ENCODE results near the gene ABCB8. TPM values are rescaled to one million over a fixed set of nuclear protein-coding genes. Genes with fewer than 3 reads are reported as not detected.

Gene ABCB8
- total and polyA plus RNA-seq, 2 of the 8 experiments (the other 6 are each of a cell fraction or from before 2014, with no cell fraction given) = 17.7 to 27.0 TPM

GRCh38 chr7:151060113-151060415, 31.8 kb downstream of the ABCB8 start:
- ChIA-PET CTCF (ENCODE audit: partially characterized antibody) (interaction anchor here (0.7 to 9.7 kb wide), 14 partner anchors 17 to 84 kb away, joined by 3 to 88 read pairs (median 4); partner anchors contain the start of gene ABCB8), POLR2A (ENCODE audit: partially characterized antibody) (interaction anchor here (0.8 to 2.0 kb wide), 8 partner anchors 9 to 51 kb away, joined by 3 to 15 read pairs (median 5); partner anchors contain the start of gene ABCB8)
- peaks cover 6% of the 10 kb centered on the region; the same call in 1 of the 2 replicates for H3K79me1 ChIP-seq (ENCODE audit: low read depth, low read length)
- WGBS, 2 experiments (ENCODE audit: extremely low coverage in 1 of 2, insufficient coverage in 1 of 2, insufficient read length in 1 of 2, insufficient replicate concordance in 2 of 2, low coverage in 1 of 2, low lambda C conversion rate in 2 of 2, missing lambda C conversion rate in 1 of 2) = 5% methylated on average over 16 of the region's 17 CpGs; no CpG with 5 or more reads in 1 of the 2 experiments
- peak overlapping the region; percentile 86 to 99 for H3K4me2 ChIP-seq (ENCODE audit: insufficient read depth in 1 of 2, low read depth in 2 of 2, low read length in 2 of 2)
- H2BK15ac ChIP-seq (ENCODE audit: low read length) = no peak overlapping the region
- peaks cover 9 to 42% (median 32%) of the 10 kb centered on the region in 4 experiments for H3K4me1 ChIP-seq (replicated peaks in 1 of 4; ENCODE audit: control insufficient read depth in 3 of 4, insufficient read depth in 4 of 4, low read length in 3 of 4)
- no peak overlapping the region for H4K91ac ChIP-seq (replicated peaks; ENCODE audit: insufficient read length, low read length)
- FAIRE-seq (no peak), DNase-seq (ENCODE audit: low read depth in 1 of 2, low spot score in 2 of 2) (no peak)
- 0 out of 2 replicates have a peak overlapping the region, but pooled peaks have one; percentile 80 for H2BK12ac ChIP-seq (ENCODE audit: low read depth, low read length)
- no peak overlapping the region for H2AFZ ChIP-seq (ENCODE audit: low read length)
- H3K36me3 ChIP-seq (ENCODE audit: control insufficient read depth in 2 of 4, insufficient read depth in 4 of 4, low read length in 3 of 4) = peaks cover 0 to 8% (median 6%) of the 10 kb centered on the region in 4 experiments; a peak in 4 of 8 replicates
- no peak overlapping the region for H2AK5ac ChIP-seq (ENCODE audit: low read depth, low read length)
- H3K79me2 ChIP-seq (ENCODE audit: control insufficient read depth in 1 of 2, insufficient read depth in 2 of 2, low read length in 2 of 2) = peaks cover 0 to 8% of the 10 kb centered on the region in 2 experiments; a peak in 1 of 4 replicates
- peak overlapping the region in 2 of 4 experiments; percentile 20 to 29; a peak in 3 of 7 replicates for H3K9ac ChIP-seq (replicated peaks in 1 of 4; ENCODE audit: extremely low read depth in 1 of 4, low read depth in 3 of 4, low read length in 3 of 4)
- H3K18ac ChIP-seq (ENCODE audit: extremely low read depth, low read length) = peak overlapping the region; percentile 71
- no peak overlapping the region for H3K56ac ChIP-seq (replicated peaks; ENCODE audit: insufficient read length, low read depth, low read length)
- H3K27me3 ChIP-seq (replicated peaks in 1 of 4; ENCODE audit: control insufficient read depth in 3 of 4, extremely low read depth in 1 of 4, insufficient read depth in 3 of 4, low read length in 3 of 4) = peaks cover 0 to 9% (median 4%) of the 10 kb centered on the region in 4 experiments; a peak in 5 of 7 replicates
- no peak overlapping the region for H3K27ac ChIP-seq (ENCODE audit: low read depth, low read length)
- H3K23ac ChIP-seq (ENCODE audit: insufficient read length) = no peak overlapping the region
- H3K9me3 ChIP-seq (ENCODE audit: insufficient read depth in 2 of 2, low read depth in 1 of 2, low read length in 1 of 2) = no peaks in the 10 kb centered on the region
- peak overlapping the region; percentile 59 to 91 (median 74) for H3K4me3 ChIP-seq (ENCODE audit: extremely low read depth in 1 of 4, insufficient read depth in 2 of 4, low read depth in 3 of 4, low read length in 4 of 4)
- no peak overlapping the region for H3K14ac ChIP-seq (ENCODE audit: insufficient read length)
- no peak overlapping the region for H2BK120ac ChIP-seq (replicated peaks; ENCODE audit: low read depth, low read length)
- H3K23me2 ChIP-seq (ENCODE audit: low read depth, low read length) = peaks cover 33% of the 10 kb centered on the region
- no peak overlapping the region for H2BK20ac ChIP-seq (ENCODE audit: low read length)
- no peak overlapping the region for H3K4ac ChIP-seq (replicated peaks; ENCODE audit: insufficient read length, low read depth, low read length)
- H4K20me1 ChIP-seq (replicated peaks in 1 of 2; ENCODE audit: control insufficient read depth in 1 of 2, insufficient read depth in 2 of 2, low read length in 2 of 2) = peaks cover 5 to 9% of the 10 kb centered on the region in 2 experiments
- H4K8ac ChIP-seq (ENCODE audit: extremely low read depth, insufficient read depth, low read length) = peak overlapping the region; percentile 45; the same call in 1 of the 2 replicates
- 0 out of 2 replicates have a peak overlapping the region, but pooled peaks have one; percentile 60 for H2BK5ac ChIP-seq (ENCODE audit: low read depth, low read length)
- H4K5ac ChIP-seq (ENCODE audit: insufficient read length, low read depth, low read length) = peak overlapping the region; percentile 26
- no peak for TF ChIP-seq RAD21 (IDR thresholded peaks at IDR 0.05 in 1 of 2, conservative IDR thresholded peaks at IDR 0.05 in 1 of 2; ENCODE audit: low read depth in 2 of 2, low read length in 2 of 2)
- no peak for TF ChIP-seq RNF2 (IDR thresholded peaks at IDR 0.05; ENCODE audit: borderline replicate concordance, low read depth, low read length, missing control alignments, poor library complexity, severe bottlenecking)
- TF ChIP-seq EP300 (IDR thresholded peaks at IDR 0.05; ENCODE audit: borderline replicate concordance in 1 of 2, low read depth in 2 of 2, low read length in 2 of 2) = no peak
- no peak for TF ChIP-seq POLR2AphosphoS5 (IDR thresholded peaks at IDR 0.05; ENCODE audit: low read depth, low read length)
- peak in 1 of 2 experiments; percentile 26; a peak in 1 of 4 replicates for TF ChIP-seq SIN3A (conservative IDR thresholded peaks at IDR 0.05 in 1 of 2, IDR thresholded peaks at IDR 0.05 in 1 of 2; ENCODE audit: low read depth in 1 of 2, low read length in 2 of 2)
- TF ChIP-seq TBP (IDR thresholded peaks at IDR 0.05; ENCODE audit: low read depth, low read length) = no peak
- 0 out of 2 replicates have a peak, but pooled peaks have one; percentile 13 for TF ChIP-seq RBBP5 (IDR thresholded peaks at IDR 0.05; ENCODE audit: borderline replicate concordance, low read depth, low read length)
- TF ChIP-seq KDM4A (IDR thresholded peaks at IDR 0.05; ENCODE audit: low read depth, low read length, severe bottlenecking) = peak; percentile 47
- no peak for TF ChIP-seq CREB1 (IDR thresholded peaks at IDR 0.05)
- TF ChIP-seq EZH2 (IDR thresholded peaks at IDR 0.05; ENCODE audit: low read depth, low read length, severe bottlenecking) = no peak
